GOT3 (cell line): Measurements from ENCODE around the gene F7.

Experiments used
- DNase-seq: peaks from one replicate; lab custom pipeline; 2025; ENCODE audit warnings: mixed read lengths; lab: John Stamatoyannopoulos, UW

The F7 gene

DNA sequence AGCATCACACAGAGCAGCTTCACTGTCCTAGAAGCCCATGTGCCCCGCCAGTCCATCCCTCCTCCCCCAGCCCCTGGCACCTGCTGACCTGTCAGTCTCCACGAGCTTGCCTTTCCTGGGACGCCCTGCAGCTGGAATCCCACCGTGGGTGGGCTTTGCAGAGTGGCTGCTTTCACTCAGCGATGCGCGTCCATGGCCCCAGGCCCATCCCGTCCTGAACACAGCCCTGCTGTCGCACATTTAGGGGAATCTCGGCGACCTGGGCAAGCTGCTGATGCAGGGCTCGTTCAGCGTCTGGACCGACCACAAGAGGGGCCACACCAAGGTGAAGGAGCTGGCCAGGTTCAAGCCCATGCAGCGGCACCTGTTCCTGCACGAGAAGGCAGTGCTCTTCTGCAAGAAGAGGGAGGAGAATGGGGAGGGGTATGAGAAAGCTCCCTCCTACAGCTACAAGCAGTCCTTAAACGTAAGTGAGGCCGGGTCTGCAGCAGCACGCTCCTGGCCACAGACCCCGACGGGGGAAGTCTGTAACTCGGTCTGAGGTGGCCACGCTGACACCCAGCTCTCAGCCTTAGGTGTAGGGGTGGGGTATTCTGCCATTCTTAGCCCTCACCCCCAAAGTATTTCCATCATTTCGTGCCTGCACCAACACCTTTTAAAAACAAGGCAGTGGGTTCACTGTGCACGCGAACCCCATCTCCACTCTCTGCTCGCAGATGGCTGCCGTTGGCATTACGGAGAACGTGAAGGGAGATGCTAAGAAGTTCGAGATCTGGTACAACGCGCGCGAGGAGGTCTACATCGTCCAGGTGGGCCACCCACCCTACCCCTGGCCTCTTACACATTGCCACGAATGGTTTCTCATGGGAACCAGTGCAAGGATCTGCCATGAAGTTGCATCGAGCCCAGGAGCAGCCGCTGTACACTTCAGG lies 18.3 kb upstream of the F7 start:
- no peak for DNase-seq

DNA sequence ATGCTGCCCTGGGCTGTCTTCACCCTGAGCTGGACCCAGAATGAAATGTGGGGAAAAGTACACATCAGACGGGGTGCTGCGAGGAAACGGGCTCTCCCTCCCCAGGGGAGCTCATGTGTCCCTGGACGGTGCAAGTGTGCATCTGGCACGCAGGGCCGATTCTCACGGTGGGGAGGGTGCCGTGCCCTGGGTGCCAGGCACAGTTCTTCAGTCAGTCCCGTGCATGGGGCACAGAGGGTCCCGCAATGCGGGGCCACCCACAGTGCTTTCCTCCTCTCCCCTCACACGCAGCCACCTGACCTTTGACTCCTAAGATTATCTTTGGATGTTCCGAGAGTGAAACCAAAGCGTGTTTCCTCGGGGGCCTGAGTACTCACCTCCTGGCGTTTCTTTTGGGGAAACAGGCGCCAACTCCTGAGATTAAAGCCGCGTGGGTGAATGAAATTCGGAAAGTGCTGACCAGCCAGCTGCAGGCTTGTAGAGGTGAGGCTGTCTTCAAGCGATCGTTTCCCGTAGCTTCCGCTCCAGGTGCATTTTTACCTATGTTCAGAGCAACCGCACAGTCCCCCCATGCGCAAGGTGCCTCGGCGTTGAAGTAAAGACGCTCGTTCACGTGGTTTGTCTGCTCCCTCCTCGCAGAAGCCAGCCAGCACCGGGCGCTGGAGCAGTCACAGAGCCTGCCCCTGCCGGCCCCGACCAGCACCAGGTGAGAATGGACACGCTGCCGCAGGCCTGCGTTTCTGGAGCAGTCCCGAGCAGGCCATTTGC lies 17.5 kb upstream of the F7 start:
- no peak for DNase-seq

DNA sequence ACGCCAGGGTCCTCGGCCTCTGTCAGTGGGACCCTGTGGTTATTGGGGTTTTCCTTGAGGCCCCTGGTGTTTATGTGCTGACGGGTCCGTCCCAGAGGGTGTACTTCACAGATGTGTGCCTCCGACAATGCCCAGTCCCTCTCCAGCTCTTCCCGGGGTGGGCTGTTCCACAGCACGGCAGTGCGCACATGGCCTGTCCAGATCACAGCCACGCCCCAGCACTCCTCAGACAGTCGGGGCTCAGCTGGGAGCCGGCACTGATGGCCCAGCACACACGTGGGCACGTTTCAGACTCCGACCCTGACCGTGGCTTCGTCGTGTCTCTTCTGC lies 16.9 kb upstream of the F7 start:
- no peak for DNase-seq

DNA sequence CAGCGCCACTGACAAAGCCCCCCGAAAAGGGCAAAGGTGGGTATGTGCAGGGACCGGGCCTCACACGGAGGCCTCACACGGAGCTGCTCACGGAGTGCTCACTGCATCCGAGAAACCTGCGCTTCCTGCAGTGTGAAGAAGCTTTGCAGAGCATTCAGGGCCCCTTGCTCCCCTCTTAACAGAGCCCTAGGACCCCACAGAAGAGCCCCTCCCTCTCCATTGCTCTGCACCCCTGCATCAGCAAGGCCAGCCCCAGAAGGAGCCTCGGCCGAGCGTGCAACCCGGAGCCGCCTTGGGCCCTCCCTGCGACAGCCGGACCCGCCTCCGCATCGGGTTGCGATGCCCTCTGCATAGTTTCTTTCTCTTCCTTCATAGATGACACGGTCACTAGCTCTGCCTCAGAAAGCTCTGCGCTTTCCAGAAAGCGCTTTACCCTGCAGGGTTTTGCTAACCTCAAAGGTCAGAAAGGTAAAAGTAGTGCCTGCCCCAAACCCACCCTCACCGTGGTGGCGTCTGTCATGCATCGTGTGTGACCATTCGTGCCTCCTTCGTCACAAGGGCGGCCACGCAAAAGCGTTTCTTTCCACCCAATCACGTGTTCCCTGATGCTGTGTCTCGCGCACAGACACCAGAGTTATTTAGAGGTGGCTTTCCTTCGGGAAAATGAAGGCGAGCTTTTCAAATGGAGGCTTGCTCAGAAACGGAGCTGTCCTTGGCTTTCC lies 15.7 kb upstream of the F7 start:
- DNase-seq: no peak

DNA sequence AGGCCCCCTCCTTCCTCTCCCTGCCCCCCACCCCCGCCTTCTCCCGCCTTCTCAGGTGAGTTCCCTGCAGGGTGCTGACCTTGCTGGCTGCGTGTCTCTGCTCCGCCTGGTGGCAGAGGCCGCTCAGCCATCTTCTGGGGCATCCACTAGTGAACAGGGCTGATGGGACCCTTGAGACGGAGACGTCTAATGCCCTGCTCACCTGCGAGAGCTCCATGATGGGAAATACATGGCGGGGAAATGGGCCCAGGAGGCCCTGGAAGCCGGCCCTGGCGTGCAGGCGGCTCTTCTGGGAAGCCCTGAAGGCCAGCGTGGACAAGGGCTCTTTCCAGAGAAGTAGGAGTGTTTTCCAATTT lies 15.2 kb upstream of the F7 start:
- no peak for DNase-seq

DNA sequence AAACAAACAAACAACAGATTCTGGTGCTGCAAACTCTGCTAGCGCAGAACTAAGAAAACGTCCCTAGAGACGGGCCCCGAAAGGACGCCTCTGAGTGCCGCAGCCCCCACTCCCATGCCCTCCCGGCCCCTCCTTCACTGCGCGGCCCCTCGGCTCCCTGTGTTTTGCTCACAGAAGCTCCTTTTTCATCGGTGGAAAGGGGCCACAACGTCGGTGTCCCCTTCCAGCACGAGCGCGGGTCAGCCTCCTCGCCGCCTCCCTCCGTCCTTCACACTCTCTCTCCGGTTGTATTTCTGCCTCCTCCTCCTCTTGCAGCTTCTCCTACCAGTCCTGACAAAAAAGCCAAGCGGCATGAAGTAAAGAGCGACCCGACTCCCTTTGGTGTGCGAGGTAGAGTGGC lies 14.8 kb upstream of the F7 start:
- DNase-seq: no peak

DNA sequence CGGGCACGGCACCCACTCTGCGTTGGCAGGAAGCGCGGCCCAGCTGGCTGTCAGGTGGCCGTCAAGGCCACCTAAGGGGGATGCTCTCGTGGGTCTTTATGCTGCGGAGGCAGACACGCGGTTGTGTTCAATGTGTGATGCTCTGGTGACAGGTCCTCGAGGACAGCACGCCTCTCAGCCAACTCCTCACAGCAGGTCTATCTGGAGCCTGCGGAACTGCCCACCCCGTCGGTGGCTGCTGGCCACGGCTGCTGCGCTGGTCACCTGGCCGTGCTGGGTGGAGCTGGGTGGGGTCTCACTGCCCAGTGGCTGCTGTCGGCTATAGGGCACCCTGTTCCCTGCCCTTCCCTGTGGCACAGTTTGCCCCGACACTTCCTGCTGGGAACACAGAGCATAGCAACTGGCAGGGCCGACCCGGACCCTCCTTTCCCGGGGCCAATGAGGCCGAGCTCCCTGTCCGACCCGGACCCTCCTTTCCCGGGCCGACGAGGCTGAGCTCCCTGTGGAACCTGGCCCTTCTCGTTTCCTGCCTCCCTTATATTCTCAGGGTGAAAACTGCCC lies 14.3 kb upstream of the F7 start:
- no peak for DNase-seq

DNA sequence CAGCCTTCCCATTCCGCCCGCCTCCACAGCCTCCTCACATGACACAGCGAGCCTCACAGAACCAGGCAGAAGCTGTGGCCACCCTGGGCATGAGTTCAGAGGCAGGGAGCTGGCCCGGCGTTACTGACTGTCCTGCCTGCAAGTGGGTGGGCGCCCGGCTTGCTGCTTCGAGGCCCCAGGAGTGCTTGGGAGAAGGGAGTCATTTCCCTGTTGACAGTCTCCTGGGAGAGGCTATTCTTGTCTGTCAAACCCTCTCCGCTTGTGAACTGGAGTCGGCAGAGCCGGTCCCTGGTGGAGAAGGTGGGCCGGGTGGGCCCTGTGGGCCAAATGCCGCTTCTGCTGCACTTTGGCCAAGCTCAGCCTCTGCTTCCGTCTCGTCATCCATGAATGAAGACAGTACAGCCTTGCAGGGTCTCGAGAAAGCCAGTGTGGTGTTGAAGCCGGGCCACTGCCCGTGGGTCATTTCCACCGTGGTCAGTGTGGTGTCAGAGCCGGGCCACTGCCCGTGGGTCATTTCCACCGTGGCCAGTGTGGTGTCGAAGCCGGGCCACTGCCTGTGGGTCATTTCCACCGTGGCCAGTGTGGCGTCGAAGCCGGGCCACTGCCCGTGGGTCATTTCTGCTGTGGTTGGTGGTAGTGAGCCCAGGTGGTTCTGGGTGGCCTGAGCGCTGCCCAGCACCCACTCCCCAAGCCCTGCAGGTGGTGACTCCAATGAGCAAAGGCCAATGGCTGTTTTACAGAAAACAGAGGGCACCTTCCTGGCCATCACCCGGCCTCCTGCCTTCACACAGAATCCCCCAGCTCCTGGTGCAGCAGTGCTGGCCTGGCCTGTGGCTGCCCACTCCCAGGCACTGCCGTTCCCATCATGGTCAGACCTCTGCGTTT lies 13.5 kb upstream of the F7 start:
- no peak for DNase-seq

DNA sequence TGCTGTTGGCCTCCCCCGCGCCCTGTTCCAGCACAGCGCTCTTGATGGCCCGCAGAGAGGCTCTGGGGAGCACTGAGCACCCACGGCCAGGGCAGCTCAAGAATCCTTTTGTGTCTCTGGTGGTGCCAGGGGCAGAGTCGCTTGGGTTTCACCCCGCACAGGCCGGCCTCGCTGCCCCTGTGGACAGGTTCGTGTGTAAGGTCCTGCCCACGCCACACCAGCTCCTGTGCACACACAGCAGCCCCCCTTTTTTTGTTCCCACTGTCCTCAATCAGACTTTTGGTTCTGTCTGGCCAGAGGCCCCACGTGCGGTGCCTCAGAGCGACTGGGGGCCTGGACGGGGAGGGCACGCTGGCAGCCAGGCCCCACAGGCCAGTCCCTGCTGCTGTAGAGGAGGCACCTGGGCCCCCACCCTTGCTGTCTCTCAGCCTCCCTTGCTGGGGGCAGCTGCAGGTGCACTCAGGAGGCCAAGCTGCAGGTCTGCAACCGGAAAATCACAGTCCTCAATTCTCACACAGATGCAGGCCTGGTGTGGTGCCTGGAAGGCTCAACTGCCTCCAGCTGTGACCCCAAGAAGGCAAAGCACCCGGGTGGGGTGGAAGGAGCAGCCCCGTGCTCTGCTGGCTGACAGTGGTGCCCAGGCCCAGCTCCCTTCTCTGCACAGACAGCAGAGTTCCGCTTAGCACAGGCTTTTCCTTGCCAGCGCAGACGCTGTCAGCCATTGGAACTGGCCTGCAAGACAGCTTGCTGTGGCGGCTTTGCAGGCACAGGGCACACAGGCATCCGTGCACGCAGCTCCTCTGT lies 12.6 kb upstream of the F7 start:
- DNase-seq: no peak

DNA sequence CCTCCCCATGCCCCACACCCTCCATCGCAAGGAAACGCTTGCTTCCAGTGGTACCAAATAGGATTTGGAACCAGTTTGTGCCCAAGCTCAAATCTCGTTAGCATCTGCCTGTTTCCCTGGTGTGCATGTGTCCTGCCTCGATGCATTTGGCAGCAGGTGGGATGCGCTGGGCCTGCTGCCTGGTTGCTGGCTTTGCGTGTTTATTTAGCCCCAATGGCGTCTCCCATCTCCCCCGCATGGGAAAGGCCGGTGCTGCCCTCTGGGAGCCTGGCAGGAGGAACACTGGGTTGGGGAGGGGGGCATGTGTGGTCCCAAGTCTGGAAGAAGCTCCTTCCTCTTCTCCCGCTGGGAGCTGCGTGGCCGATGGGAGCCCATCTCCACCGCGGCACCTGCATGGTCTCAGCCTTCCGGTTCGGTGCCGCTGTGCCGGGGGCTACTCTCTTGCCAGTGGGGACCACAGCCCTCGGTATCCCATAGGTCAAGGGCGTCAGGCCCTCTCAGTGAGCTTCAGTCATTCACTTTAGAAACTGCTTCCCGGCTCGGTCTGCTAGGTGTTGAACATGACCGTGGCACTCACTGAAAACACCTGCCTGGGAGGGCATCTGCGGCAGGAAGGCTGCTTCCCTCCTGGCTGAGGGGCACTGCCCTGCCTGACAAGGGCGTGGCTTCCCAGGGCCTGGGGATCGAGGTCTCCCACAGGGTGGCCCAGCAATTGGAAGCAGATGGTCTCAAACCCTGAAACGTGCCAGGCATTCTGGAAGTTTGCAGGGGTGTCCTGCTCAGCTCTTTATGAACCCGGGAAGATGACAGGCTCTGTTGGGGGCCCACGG lies 11.8 kb upstream of the F7 start:
- DNase-seq: no peak

DNA sequence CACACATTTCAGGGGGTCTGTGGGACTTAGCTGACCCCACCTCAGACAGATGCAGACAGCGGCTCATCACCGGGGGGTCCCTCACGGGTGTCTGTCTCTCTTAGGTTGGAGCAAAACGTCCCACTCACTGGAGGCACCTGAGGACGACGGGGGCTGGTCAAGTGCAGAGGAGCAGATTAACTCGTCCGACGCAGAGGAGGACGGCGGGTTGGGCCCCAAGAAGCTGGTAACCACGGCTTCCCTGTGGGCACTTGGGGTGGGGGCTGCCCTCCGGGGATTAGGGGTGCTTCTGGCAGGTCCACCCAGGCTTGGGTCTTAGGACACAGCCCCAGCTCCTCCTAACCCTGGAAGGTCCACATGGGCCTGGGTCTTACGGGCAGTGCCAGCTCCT lies 11.2 kb upstream of the F7 start:
- DNase-seq: no peak

DNA sequence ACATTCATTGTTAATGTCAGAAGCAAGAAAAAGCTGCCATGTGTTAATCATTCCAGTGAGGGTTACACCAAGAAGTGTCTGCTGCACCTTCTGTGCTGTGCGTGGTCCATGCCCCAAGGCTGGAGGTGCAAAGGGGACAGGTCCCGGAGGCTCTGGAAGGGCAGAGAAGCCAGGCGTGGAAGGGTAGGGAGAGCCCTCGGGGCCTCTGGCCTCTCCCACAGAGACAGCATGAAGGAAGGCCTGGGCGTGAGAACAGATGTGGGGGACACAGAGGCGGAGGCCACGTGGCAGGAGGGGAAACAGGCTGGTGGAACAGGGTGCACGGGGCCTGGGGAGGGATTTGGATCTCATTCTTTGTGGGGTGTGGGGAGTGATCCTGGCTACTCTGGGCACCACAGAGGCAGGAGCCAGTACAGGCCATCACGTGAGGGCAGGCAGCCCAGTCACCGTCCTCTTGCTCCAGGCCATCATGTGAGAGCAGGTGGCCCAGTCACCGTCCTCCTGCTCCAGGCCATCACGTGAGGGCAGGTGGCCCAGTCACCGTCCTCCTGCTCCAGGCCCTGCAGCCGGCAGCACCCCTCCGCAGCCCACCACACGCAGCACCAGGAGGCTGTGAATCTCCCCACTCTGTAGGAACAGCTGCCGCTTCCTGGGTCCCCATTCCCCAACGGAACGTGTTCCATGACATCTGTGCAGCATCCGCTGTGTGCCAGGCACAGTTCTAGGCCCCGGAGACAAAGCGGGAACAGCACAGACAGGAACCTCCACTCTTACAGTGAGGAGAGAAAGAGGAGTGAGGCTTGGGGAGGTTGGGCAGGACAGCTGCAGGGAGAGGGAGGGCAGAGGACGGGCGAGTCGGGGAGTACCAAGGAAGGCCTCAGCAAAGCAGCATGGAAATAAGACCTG lies 10.2 kb upstream of the F7 start:
- no peak for DNase-seq

DNA sequence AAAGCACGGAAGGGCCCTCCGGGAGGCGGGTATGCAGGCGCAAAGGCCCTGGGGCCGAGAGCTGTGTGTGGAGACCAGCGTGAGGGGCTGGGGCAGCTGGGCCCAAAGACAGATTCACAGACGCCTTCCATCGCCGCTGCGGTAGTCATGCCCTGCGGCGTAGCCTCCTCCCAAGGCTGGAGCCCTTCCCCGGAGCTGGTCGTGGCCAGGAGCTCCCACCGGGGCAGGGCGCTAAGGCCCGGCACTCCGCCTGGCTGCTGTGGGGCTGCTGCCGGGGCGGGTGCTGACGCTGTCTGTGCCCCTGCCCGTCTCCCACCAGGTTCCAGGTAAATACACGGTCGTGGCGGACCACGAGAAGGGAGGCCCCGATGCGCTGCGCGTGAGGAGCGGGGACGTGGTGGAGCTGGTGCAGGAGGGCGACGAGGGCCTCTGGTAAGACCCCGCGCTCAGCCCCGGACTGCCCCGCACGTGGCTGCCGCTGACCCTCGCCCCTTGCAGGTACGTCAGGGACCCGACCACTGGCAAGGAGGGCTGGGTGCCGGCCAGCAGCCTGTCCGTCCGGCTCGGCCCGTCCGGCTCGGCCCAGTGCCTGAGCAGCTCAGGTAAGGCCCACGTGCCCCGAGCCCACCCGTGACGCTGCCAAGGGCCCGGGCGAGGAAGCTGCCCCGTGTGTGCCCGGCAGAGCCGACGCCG lies 9.4 kb upstream of the F7 start:
- DNase-seq: no peak

DNA sequence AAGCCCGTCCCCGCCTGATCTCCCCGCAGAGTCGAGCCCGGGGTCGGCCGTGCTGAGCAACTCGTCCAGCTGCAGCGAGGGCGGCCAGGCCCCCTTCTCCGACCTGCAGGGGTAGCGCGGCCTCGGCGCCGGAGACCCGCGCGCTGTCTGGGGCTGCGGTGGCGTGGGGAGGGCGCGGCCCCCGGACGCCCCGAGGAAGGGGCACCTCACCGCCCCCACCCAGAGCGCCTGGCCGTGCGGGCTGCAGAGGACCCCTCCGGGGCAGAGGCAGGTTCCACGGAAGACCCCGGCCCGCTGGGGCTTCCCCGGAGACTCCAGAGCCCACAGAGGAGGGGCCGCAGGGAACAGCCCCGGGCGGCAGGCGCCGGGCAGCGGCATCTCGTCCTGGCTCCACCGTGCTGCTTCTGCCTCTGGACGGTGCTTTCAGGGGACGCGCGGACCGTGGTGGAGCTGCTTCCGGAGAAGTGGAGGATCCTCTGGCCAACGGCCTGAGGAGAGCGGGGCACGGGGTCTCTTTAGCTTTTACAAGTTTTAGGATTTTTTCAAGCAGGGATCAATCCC lies 8.8 kb upstream of the F7 start:
- no peak for DNase-seq

DNA sequence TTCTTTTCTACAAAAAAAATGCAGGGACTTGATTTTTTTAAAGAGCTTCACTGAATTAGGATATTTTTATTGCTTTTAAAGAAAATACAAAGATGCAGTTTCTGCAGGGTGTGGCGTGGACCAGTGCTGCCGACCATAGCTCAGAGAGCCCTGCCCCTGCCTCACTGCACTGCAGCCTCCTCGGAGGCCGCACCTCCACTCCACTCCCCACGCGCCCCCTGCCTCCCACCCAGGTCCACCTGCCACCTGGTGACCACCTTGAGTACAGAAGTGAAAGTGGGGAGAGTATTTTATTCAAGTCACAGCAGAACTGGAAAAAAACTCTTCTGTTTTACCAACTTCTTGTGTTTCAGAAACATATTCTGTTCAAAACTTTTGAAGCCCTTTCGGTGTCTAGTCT lies 7.9 kb upstream of the F7 start:
- no peak for DNase-seq

DNA sequence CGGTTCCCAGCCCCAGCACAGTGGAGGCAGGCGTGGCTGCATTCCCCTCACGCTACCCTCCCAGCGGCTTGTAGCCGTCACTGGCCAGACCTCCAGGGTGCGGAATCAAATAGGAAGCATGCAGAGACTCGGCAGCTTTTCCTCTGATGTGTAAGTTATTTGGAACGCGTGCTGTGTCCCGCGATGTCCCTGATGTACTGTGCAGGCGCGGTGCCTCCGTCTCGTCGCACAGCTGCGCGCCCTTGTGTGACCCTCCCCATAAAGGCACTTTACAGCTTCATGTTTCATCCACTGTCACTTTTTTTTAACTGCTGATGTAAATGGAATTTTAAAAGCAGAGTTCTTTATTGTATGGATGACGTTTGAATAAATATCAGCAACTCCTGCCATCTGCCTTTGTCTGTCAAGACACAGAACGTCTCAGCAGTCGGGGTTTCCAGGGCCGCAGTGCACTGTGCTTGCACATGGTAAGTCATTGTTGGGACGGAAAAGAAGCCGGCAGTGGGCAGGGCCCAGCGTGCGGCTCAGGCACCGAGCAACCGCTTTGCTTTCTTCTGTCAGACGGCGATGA lies 7.3 kb upstream of the F7 start:
- no peak for DNase-seq

DNA sequence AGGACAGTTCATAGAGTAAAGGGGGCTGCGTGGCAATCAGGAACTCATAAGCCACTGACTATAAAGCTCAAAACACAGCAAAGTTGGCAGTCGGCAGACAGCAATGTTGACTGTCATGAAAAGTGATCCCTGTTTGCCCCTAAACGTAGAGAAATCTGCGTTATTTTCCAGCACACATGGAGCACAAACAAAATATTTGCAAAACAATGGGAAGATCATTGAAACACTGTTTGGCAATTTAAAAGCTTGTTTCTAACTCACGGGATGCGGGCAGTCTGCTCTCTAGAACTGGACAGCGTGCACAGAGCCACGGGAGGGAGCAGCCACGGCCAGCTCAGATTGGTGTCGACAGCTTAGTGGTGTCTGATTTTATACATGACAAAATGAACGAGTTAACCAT lies 6.4 kb upstream of the F7 start:
- DNase-seq: no peak
